ENCODE data around the gene MACC1.

GRCh38 chr7:20240080-20240926 is 23.1 kb upstream of the MACC1 start:
- no peak for TF ChIP-seq CTCF (IDR thresholded peaks at IDR 0.05)
- no peak for TF ChIP-seq POLR2A (IDR thresholded peaks at IDR 0.05)
